SK-N-SH (cell line): ENCODE data around the gene ZNF683. TPM values are rescaled to one million over a fixed set of nuclear protein-coding genes. Genes with fewer than 3 reads are reported as not detected.

Experiments used
- CTCF ChIA-PET: fragments of 300-600, 350-600 bp; formaldehyde crosslinking; extraction: SDS; loops from one replicate; lab custom pipeline; 2021; lab: Yijun Ruan, JAX
- POLR2A ChIA-PET: fragments of 350-600 bp; sonication (Branson Sonifier 250); formaldehyde crosslinking; extraction: SDS; loops from one replicate; lab custom pipeline; 2020; ENCODE audit warnings: antibody characterized with exemption, inconsistent platforms; lab: Yijun Ruan, JAX
- DNase-seq: peaks from one replicate; pipeline ENCODE4 v3.0.0; 2012
- H2AFZ ChIP-seq: fragments of 200-600 bp; sonication (generic); 2 replicates; pipeline ENCODE4 v1.8.1; 2016; ENCODE audit warnings: antibody characterized with exemption, mild to moderate bottlenecking, low read depth
- H3F3A ChIP-seq: fragments of 200-600 bp; sonication (generic); replicated peaks from 2 replicates; pipeline ENCODE3; 2016; ENCODE audit warnings: antibody characterized with exemption, mild to moderate bottlenecking; ENCODE audit not compliant: insufficient read depth
- H3K27ac ChIP-seq, 2 experiments: fragments of 200-500 bp in 1 of 2; fragments of 200-600 bp in 1 of 2; sonication (Bioruptor generic) in 1 of 2; sonication (generic), shearing (Covaris generic) in 1 of 2; 2 replicates each; pipeline versions ENCODE4 v1.5.1 to v1.6.1; 2014 to 2016; ENCODE audit warnings: low read depth in 2 of 2, inconsistent platforms in 1 of 2, low read length in 1 of 2, mild to moderate bottlenecking in 1 of 2, mixed read lengths in 1 of 2
- H3K27me3 ChIP-seq: fragments of 200-600 bp; sonication (generic), shearing (Covaris generic); 2 replicates; pipeline ENCODE4 v1.6.1; 2016; ENCODE audit warnings: mixed run types; ENCODE audit not compliant: insufficient read depth
- H3K36me3 ChIP-seq, 2 experiments: fragments of 200-500 bp in 1 of 2; fragments of 200-600 bp in 1 of 2; sonication (Bioruptor generic) in 1 of 2; sonication (generic) in 1 of 2; replicated peaks in 1 of 2; 2 replicates each; pipeline versions ENCODE3 to v1.5.1; 2014 to 2016; ENCODE audit warnings: low read length in 1 of 2, mild to moderate bottlenecking in 1 of 2; ENCODE audit not compliant: insufficient read depth in 2 of 2, control insufficient read depth in 1 of 2
- H3K4me1 ChIP-seq, 2 experiments: fragments of 200-500 bp in 1 of 2; fragments of 200-600 bp in 1 of 2; sonication (Bioruptor generic) in 1 of 2; sonication (generic), shearing (Covaris generic) in 1 of 2; 2 replicates each; pipeline versions ENCODE4 v1.5.1 to v1.6.1; 2014 to 2016; ENCODE audit warnings: low read depth in 1 of 2, low read length in 1 of 2, mixed run types in 1 of 2; ENCODE audit not compliant: insufficient read depth in 2 of 2, control insufficient read depth in 1 of 2
- H3K4me2 ChIP-seq: fragments of 200-600 bp; sonication (generic), shearing (Covaris generic); 2 replicates; pipeline ENCODE4 v1.6.1; 2017; ENCODE audit warnings: mixed run types
- H3K4me3 ChIP-seq, 2 experiments: fragments of 200-500 bp in 1 of 2; fragments of 200-600 bp in 1 of 2; sonication (Bioruptor generic) in 1 of 2; sonication (generic), shearing (Covaris generic) in 1 of 2; 2 replicates each; pipeline versions ENCODE4 v1.5.1 to v1.8.1; 2014 to 2016; ENCODE audit warnings: low read depth in 2 of 2, inconsistent platforms in 1 of 2, low read length in 1 of 2, mild to moderate bottlenecking in 1 of 2, mixed read lengths in 1 of 2, moderate library complexity in 1 of 2
- H3K79me2 ChIP-seq: fragments of 200-600 bp; sonication (generic); 2 replicates; pipeline ENCODE4 v1.8.1; 2017; ENCODE audit warnings: mild to moderate bottlenecking; ENCODE audit not compliant: insufficient read depth
- H3K9ac ChIP-seq: fragments of 200-600 bp; sonication (generic); 2 replicates; pipeline ENCODE4 v1.6.1; 2017; ENCODE audit warnings: mixed run types
- H3K9me2 ChIP-seq: fragments of 200-600 bp; sonication (generic); 2 replicates; pipeline ENCODE4 v1.6.1; 2017; ENCODE audit warnings: mixed run types
- H3K9me3 ChIP-seq: fragments of 200-600 bp; sonication (generic); 2 replicates; pipeline ENCODE4 v1.6.1; 2017; ENCODE audit warnings: mixed run types, mild to moderate bottlenecking, moderate library complexity
- H4K20me1 ChIP-seq: fragments of 200-600 bp; sonication (generic); 2 replicates; pipeline ENCODE4 v1.6.1; 2017; ENCODE audit warnings: mild to moderate bottlenecking, mixed run types; ENCODE audit not compliant: insufficient read depth
- CHD2 ChIP-seq: fragments of 150-350 bp; IDR thresholded peaks from 2 replicates; pipeline ENCODE4 v1.6.1; 2018; ENCODE audit warnings: low read length; ENCODE audit not compliant: partially characterized antibody
- CTCF ChIP-seq: fragments of 200-600 bp; sonication (generic); IDR thresholded peaks from 2 replicates; pipeline ENCODE4 v1.6.1; 2017; ENCODE audit warnings: antibody characterized with exemption, mild to moderate bottlenecking, moderate library complexity
- FOSL2 ChIP-seq: IDR thresholded peaks from 2 replicates; pipeline ENCODE4 v1.4.0; 2012; ENCODE audit warnings: low read depth, mild to moderate bottlenecking, moderate library complexity, borderline replicate concordance
- FOXJ3 ChIP-seq: sonication (generic); formaldehyde crosslinking; IDR thresholded peaks from 2 replicates; pipeline ENCODE4 v1.5.1; 2020; ENCODE audit warnings: mild to moderate bottlenecking, missing genetic modification reagents
- GABPA ChIP-seq: IDR thresholded peaks from 2 replicates; pipeline ENCODE4 v1.4.0; 2012; ENCODE audit warnings: low read depth, mild to moderate bottlenecking
- GATA2 ChIP-seq: sonication (generic); formaldehyde crosslinking; IDR thresholded peaks from 2 replicates; pipeline ENCODE4 v1.5.0; 2020; ENCODE audit warnings: mild to moderate bottlenecking, missing genetic modification reagents
- MAX ChIP-seq: IDR thresholded peaks from 2 replicates; pipeline ENCODE4 v1.4.0; 2012; ENCODE audit warnings: low read depth
- MXI1 ChIP-seq: IDR thresholded peaks from 2 replicates; pipeline ENCODE4 v1.6.1; 2012; ENCODE audit warnings: mild to moderate bottlenecking, low read depth, low read length, improper control_type of control experiment
- NRF1 ChIP-seq: IDR thresholded peaks from 2 replicates; pipeline ENCODE4 v1.6.1; 2012; ENCODE audit warnings: low read depth, mild to moderate bottlenecking, low read length
- POLR2AphosphoS5 ChIP-seq: IDR thresholded peaks from 2 replicates; pipeline ENCODE4 v1.6.1; 2012; ENCODE audit warnings: low read depth, low read length
- RAD21 ChIP-seq: IDR thresholded peaks from 2 replicates; pipeline ENCODE4 v1.6.1; 2012; ENCODE audit warnings: mild to moderate bottlenecking, low read length
- SIN3A ChIP-seq: IDR thresholded peaks from 2 replicates; pipeline ENCODE4 v1.6.1; 2012; ENCODE audit warnings: low read depth, mild to moderate bottlenecking, low read length, moderate library complexity, borderline replicate concordance
- TAF1 ChIP-seq: IDR thresholded peaks from 2 replicates; pipeline ENCODE4 v1.6.1; 2012; ENCODE audit warnings: low read depth, mild to moderate bottlenecking, low read length, moderate library complexity, borderline replicate concordance
- WGBS: methylation state at CpG from one replicate; pipeline ENCODE4 v1.1.6; 2017; ENCODE audit warnings: low lambda C conversion rate; 5-methylcytosine and 5-hydroxymethylcytosine counted together
- polyA plus RNA-seq, 3 experiments: library from polyadenylated mRNA; depleted of rRNA; stranded (reverse); fragments of >200 nt; gene quantifications; 2 replicates each; pipeline ENCODE4 v1.2.3, GENCODE V29; 2012
- TF ChIP-seq, protein P1 (sequence below): IDR thresholded peaks from 2 replicates; pipeline ENCODE4 v1.6.1; 2012; ENCODE audit warnings: mild to moderate bottlenecking, low read depth, low read length, moderate library complexity
- TF ChIP-seq, protein P2 (sequence below): IDR thresholded peaks from 2 replicates; pipeline ENCODE4; 2012
- TF ChIP-seq, protein P3 (sequence below): fragments of 150-350 bp; IDR thresholded peaks from 2 replicates; pipeline ENCODE4 v1.6.1; 2017; ENCODE audit warnings: antibody characterized with exemption, low read length, low read depth, borderline replicate concordance

Gene ZNF683
- polyA plus RNA-seq, 1 of the 3 experiments (the other 2 are of a cell fraction) = not detected

GRCh38 chr1:26354972-26355371 lies 17.6 kb downstream of the ZNF683 start (continued):
- TF ChIP-seq, protein P1, sequence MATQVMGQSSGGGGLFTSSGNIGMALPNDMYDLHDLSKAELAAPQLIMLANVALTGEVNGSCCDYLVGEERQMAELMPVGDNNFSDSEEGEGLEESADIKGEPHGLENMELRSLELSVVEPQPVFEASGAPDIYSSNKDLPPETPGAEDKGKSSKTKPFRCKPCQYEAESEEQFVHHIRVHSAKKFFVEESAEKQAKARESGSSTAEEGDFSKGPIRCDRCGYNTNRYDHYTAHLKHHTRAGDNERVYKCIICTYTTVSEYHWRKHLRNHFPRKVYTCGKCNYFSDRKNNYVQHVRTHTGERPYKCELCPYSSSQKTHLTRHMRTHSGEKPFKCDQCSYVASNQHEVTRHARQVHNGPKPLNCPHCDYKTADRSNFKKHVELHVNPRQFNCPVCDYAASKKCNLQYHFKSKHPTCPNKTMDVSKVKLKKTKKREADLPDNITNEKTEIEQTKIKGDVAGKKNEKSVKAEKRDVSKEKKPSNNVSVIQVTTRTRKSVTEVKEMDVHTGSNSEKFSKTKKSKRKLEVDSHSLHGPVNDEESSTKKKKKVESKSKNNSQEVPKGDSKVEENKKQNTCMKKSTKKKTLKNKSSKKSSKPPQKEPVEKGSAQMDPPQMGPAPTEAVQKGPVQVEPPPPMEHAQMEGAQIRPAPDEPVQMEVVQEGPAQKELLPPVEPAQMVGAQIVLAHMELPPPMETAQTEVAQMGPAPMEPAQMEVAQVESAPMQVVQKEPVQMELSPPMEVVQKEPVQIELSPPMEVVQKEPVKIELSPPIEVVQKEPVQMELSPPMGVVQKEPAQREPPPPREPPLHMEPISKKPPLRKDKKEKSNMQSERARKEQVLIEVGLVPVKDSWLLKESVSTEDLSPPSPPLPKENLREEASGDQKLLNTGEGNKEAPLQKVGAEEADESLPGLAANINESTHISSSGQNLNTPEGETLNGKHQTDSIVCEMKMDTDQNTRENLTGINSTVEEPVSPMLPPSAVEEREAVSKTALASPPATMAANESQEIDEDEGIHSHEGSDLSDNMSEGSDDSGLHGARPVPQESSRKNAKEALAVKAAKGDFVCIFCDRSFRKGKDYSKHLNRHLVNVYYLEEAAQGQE = no peak
- TF ChIP-seq, protein P2, sequence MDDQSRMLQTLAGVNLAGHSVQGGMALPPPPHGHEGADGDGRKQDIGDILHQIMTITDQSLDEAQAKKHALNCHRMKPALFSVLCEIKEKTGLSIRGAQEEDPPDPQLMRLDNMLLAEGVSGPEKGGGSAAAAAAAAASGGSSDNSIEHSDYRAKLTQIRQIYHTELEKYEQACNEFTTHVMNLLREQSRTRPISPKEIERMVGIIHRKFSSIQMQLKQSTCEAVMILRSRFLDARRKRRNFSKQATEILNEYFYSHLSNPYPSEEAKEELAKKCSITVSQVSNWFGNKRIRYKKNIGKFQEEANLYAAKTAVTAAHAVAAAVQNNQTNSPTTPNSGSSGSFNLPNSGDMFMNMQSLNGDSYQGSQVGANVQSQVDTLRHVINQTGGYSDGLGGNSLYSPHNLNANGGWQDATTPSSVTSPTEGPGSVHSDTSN = no peak
- TF ChIP-seq POLR2AphosphoS5 (no peak), MAX (no peak), CHD2 (no peak), GABPA (no peak), SIN3A (no peak)

DNA sequence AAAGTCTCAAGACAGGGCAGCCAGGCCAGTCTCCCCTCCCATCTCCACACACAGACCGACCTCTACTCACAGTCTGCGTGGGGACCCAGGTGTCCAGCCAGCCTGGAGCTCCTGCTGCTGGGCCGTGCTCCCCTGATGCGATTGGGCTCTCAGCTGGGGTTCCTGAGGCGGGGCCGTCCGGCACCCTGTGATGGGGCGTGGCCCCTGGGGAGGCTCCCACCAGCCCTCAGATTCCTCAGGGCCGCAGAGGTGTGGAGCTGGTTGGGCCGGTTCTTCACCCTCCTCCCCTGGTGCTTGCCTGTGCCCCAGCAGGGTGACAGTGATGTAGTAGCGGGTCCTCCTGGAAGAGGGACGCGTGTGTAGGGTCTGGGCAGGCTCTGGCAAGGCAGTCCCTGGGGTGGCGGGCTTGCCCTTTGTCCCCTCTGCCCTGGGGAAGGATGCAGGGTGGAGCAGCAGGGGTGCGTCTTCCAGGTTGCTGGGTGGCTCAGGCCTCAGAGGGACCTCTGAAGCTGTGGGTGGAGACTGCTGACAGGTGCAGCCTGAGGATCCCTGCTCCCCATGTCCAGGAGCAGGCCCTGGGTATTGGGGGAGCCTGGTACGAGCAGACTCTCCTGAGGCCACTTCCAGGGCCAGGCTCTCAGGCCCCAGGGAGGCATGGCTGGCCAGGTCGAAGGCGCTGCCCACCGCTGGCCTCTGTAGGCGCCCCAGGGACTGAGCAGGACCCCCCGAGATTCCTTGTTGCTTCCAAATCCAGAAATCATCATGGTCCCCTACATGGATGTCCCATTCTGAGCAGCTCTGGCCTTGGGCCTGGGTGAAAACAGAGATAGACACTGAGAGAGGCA lies 18.4 kb downstream of the ZNF683 start, which contains the start of gene CRYBG2:
TSS of gene CRYBG2 (minus strand) at position 155 of the 845 bp plus-strand sequence. CDS start 7,473 bp downstream, outside the sequence.
- Histone ChIP-seq H2AFZ (no peak within 1 kb of the TSS), H3K79me2 (no peaks in the 10 kb centered on the region), H4K20me1 (no peaks in the 10 kb centered on the region), H3K9me3 (no peaks in the 10 kb centered on the region), H3K9me2 (no peaks in the 10 kb centered on the region), H3K36me3 (no peaks in the 10 kb centered on the region), H3K27me3 (peaks cover 8% of the 10 kb centered on the region; the same call in 1 of the 2 replicates), H3K4me2 (no peak within 1 kb of the TSS), H3F3A (no peaks in the 10 kb centered on the region), H3K4me1 (no peaks in the 10 kb centered on the region), H3K9ac (no peak within 1 kb of the TSS), H3K27ac (no peak within 1 kb of the TSS), H3K4me3 (no peak within 1 kb of the TSS)
- DNase-seq = no peak
- ChIA-PET POLR2A (no interaction called here), CTCF (interaction anchor here (0.6 to 11.9 kb wide), 5 partner anchors 9 to 120 kb away, joined by 3 to 99 read pairs (median 4); partner anchors contain the start of gene CEP85)
- WGBS = 75% methylated on average over 6 of the region's 21 CpGs
- TF ChIP-seq SIN3A (no peak), TAF1 (no peak), RAD21 (no peak), MXI1 (no peak), NRF1 (no peak), FOXJ3 (CRISPR knock-in tag) (no peak), MAX (no peak), CTCF (no peak), GATA2 (CRISPR knock-in tag) (no peak), FOSL2 (no peak)
- TF ChIP-seq, protein P3, sequence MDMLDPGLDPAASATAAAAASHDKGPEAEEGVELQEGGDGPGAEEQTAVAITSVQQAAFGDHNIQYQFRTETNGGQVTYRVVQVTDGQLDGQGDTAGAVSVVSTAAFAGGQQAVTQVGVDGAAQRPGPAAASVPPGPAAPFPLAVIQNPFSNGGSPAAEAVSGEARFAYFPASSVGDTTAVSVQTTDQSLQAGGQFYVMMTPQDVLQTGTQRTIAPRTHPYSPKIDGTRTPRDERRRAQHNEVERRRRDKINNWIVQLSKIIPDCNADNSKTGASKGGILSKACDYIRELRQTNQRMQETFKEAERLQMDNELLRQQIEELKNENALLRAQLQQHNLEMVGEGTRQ = no peak
- TF ChIP-seq, protein P1 = no peak
